CD4-positive, alpha-beta T cell treated with Interleukin-6 at 100 ng/mL for 8 hours (primary cell): ENCODE data around the gene ADCK1.
"Not testable (repeated sequence)": the region's sequence is repeated elsewhere in the genome, so short reads cannot be mapped to it uniquely, and the experiment has no call there.

Experiments used
- DNase-seq: peaks from one replicate; pipeline ENCODE4 v3.0.0-alpha.2; 2020; ENCODE audit warnings: mixed read lengths, low spot score

Gene ADCK1

GRCh38 chr14:77902811-77903210 lies 102.9 kb downstream of the ADCK1 start:
- DNase-seq = no peak

DNA sequence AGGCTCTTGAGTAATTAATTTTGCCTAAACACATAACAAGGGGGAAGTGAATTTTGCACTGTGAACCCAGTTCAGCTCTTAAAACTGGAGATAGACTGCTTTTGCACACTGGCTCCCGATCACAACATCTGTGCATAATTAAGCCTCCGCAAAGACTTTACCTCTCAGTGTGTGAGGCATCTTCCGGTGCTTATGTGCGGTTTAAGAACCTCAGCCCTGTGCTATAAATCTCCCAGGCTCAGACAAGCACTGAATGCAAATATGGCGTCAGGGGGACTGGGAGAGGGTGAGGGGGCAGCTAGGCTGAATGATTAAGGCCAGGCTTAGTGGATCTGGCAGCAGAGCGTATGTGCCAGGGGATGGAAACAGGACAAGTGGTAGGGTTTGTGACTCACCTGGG lies 103.3 kb downstream of the ADCK1 start:
- no peak for DNase-seq

DNA sequence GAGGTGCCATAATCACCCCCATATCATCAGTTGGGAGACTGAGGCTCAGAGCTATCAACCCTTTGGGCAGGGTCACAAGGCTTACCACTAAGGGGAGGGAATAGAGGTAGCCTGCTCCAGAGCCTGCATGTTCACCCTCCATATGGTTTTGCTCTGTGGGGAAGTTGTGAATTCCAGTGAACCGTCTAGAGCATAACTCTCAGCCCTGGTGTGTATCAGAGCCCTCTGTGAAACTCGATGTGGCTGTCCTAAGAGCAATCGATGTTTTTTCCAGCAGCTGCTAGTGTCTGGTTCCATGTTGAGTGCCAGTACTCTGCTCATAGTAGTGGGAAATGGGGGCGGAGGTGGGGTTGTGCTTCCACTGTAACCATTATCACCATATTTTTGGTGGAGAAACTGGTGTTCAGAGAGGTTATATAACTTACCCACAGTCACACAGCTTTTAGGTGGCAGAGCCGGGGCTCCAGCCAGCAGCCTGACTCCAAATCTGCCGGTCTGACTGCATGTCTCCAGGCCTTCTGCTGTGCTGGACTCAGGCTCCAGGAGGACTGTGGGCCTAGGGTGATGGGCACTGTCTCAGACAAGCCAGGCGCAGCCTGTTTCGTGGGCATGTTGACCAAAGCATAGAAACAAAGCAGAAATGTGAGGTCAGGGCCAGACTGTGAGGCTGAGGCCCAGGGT lies 104.2 kb downstream of the ADCK1 start:
- no peak for DNase-seq

GRCh38 chr14:77906446-77906845 lies 106.5 kb downstream of the ADCK1 start:
- DNase-seq = no peak

- no peak for DNase-seq
Measured at GRCh38 chr14:77908847-77909246, 108.9 kb downstream of the ADCK1 start.

- no peak for DNase-seq
Measured at GRCh38 chr14:77909911-77910310, 110.0 kb downstream of the ADCK1 start.

- no peak for DNase-seq
Measured at GRCh38 chr14:77910506-77910905, 110.6 kb downstream of the ADCK1 start.

DNA sequence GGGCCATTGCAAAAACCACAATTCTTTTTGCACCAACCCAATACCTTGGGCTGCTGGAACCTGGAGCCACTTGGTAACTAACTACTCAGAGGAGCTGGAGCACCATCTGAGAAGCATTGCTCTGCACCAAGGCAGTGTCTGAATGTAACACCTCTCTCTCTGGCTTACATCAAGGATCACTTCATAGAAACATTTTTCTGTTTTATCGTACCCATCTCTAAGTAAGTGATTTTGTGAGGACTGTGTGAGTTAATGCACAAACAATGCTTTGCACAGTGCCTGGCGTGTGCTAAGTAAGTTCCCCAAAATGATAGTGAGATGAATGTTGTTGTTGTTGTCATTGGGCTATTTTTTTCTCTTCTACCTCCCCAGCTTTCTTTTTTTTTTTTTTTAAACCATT lies 111.4 kb downstream of the ADCK1 start:
- DNase-seq = no peak

- DNase-seq = no peak
Measured at GRCh38 chr14:77912754-77913556, 113.0 kb downstream of the ADCK1 start.

- DNase-seq = no peak
Measured at GRCh38 chr14:77914073-77914721, 114.3 kb downstream of the ADCK1 start.

DNA sequence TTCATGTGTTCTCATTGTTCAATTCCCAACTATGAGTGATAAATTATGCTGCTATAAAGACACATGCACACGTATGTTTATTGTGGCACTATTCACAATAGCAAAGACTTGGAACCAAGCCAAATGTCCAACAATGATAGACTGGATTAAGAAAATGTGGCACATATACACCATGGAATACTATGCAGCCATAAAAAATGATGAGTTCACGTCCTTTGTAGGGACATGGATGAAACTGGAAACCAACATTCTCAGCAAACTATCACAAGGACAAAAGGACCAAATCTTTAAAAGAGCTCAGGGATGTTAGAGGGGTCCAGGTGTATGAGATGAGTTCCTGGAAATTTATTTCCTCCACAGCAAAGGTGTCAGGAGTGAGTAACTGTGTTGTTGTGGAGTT lies 115.5 kb downstream of the ADCK1 start:
- DNase-seq = not testable (repeated sequence)

DNA sequence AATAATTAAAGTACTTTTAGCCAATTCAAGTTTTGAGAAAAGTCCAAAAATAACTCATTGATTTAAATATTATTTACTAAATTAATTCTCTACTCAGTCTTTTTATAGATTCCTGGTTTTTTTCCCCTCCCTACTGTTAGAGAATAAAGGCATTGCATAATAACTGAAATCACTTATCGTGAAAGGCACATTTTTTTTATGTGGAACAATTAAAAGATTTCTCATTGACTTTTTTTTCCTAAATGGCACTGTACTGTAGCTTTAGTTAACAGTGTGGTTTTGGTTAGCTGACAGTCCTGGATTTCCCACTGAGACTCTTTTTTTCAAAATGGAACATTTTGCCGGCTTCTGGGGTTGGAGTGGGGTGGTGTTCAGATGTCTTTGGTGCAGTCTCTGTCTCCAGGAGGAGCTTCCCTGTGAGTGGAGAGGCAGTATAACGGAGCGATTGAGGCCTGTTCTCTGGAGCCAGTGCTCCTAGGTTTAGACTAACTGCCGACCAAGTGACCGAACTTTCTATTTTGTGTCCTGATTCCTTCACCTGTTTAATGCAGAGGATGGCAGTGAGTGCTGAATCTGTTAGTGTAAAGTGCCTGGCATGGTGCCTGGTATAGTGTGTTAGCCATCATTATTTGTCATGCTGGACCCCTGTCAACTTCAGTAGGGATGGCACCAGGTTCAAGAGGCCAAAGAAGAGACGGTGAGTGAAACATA lies 117.7 kb downstream of the ADCK1 start:
- DNase-seq = no peak

DNA sequence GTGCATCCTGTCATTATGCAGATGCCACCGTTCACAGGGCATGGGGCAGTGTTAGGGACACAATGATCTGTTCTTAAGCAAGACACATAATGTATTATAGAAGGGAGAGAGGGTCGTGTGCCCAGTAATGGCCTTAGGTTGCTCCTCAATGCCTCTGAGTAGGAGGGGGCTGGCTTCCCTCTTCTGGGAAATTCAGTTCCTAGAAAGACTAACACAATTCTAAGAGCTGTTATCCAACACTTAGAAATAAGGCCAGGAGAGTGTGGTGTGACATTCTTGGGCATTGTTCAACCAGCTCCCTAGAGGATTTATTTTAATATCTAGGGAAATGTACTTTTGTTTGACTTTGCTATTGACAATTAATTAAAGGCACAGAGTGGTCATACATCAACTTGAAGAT lies 118.5 kb downstream of the ADCK1 start:
- no peak for DNase-seq

DNA sequence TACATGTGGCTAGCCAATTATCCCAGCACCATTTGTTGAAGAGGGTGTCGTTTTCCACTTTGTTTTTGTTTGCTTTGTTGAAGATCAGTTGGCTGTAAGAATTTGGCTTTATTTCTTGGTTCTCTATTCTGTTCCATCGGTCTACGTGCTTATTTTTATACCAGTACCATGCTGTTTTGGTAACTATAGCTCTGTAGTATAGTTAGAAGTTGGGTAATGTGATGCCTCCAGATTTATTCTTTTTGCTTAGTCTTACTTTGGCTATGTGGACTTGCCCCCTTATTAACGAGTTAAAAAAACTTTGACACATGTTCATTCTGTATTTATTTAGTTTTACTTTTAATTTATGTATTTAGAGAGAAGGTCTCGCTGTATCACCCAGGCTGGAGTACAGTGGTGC lies 120.4 kb downstream of the ADCK1 start:
- DNase-seq = no peak

DNA sequence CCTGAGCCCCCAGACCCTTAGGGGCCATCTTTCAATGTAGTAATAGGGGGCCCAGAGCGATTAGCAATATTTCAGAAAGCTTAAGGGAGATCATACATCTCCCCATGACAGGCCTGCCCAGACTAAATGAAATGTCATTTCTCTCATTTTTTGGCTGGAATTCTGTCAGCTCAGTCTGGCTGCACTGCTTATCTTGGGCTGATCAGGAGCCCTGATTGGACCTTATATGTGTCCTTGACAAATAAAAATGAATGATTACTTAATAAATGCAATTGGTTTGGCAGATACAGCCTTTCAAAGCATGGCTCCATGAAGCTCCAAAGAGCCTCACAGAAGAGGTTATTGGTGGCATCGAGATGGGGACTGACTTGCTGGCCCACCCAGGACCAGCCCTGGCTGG lies 121.9 kb downstream of the ADCK1 start:
- no peak for DNase-seq

GRCh38 chr14:77923131-77923936 lies 123.4 kb downstream of the ADCK1 start:
- no peak for DNase-seq

- DNase-seq = no peak
Measured at GRCh38 chr14:77924141-77924948, 124.4 kb downstream of the ADCK1 start.

- no peak for DNase-seq
Measured at GRCh38 chr14:77926942-77927341, 127.0 kb downstream of the ADCK1 start.

GRCh38 chr14:77931441-77931840 lies 131.5 kb downstream of the ADCK1 start:
- no peak for DNase-seq

DNA sequence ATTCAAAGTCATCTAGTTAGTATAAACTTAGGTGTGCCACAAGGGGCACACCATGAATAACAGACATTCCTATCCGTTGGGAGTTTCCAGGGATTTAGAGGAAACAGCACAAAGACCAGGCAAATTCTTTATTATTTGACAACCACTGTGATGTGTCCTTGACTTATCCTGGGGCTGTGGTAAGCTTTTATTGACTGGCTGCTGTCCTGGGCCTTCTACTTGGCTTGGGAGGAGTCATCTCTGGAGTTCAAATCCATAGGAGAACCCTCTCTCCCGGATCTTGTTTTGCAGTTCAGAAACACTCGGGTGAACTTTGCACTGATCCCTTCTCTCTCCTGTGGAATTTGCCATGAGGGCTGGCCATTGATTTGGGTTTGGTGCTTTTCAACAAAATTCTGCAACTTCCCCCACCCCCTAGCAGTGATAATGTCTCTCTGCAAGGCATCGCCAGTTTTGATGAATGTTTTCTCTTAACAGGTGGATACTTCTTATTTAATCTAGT lies 136.3 kb downstream of the ADCK1 start:
- no peak for DNase-seq

GRCh38 chr14:77947372-77947771 lies 147.5 kb downstream of the ADCK1 start:
- no peak for DNase-seq
